HCT116 (cell line): ENCODE data around the gene ITPR2. TPM values are rescaled to one million over a fixed set of nuclear protein-coding genes. Genes with fewer than 3 reads are reported as not detected.

Experiments
- ATAC-seq: fragments of 200-7000 bp; cut with Tn5 transposase; 2 replicates; pipeline ENCODE4 v1.9.1; 2020; ENCODE audit warnings: mild to moderate bottlenecking, moderate library complexity
- BruUV-seq: library from RNA; stranded (reverse); fragments of 400-500 nt; replicated peaks from 2 replicates; lab custom pipeline; 2021; lab: Mats Ljungman, UMichigan
- CTCF ChIA-PET: fragments of 300-600 bp; sonication (Branson Sonifier 250); formaldehyde crosslinking; loops from one replicate; lab custom pipeline; 2021; ENCODE audit warnings: antibody characterized with exemption; lab: Charles Lee
- POLR2A ChIA-PET: fragments of 300-600, 350-600 bp; sonication (Branson Sonifier 250); formaldehyde crosslinking; loops from one replicate; lab custom pipeline; 2021; ENCODE audit warnings: antibody characterized with exemption; lab: Charles Lee
- RAD21 ChIA-PET, 2 experiments: fragments of 300-600 bp; sonication (Branson Sonifier 250); formaldehyde crosslinking; loops; one replicate each; lab custom pipeline; 2023; ENCODE audit warnings: low total read pairs in 2 of 2; ENCODE audit not compliant: uncharacterized antibody in 2 of 2, unreplicated experiment in 2 of 2, low non-redundant PET in 1 of 2; lab: Charles Lee
- DNase-seq: peaks from one replicate; pipeline ENCODE4 v3.0.0-alpha.2; 2010; ENCODE audit warnings: low read depth, low spot score
- H2AFZ ChIP-seq: fragments of 200-600 bp; shearing (Covaris generic), sonication (generic); 2 replicates; pipeline ENCODE4 v1.6.1; 2017; ENCODE audit warnings: low read depth, mixed run types, mixed read lengths, antibody characterized with exemption, low read length; ENCODE audit not compliant: poor library complexity, severe bottlenecking
- H3K27ac ChIP-seq: 2 replicates; pipeline ENCODE4 v1.5.1; 2012; ENCODE audit warnings: low read depth, low read length
- H3K27me3 ChIP-seq: fragments of 200-600 bp; sonication (generic); 2 replicates; pipeline ENCODE4 v1.6.1; 2016; ENCODE audit warnings: mixed run types, low read length, mixed read lengths; ENCODE audit not compliant: insufficient read depth
- H3K36me3 ChIP-seq, 2 experiments: fragments of 200-500 bp in 1 of 2; fragments of 200-600 bp in 1 of 2; sonication (Bioruptor generic) in 1 of 2; sonication (generic) in 1 of 2; 2 replicates each; pipeline versions ENCODE4 v1.5.1 to v1.6.1; 2014 to 2016; ENCODE audit warnings: low read length in 2 of 2, inconsistent platforms in 1 of 2, mixed read lengths in 1 of 2, mixed run types in 1 of 2; ENCODE audit not compliant: insufficient read depth in 2 of 2, control insufficient read depth in 1 of 2
- H3K4me1 ChIP-seq, 2 experiments: fragments of 200-600 bp in 1 of 2; sonication (generic) in 1 of 2; 2 replicates each; pipeline versions ENCODE4 v1.5.1 to v1.6.1; 2012 to 2017; ENCODE audit warnings: low read length in 2 of 2, inconsistent platforms in 1 of 2, mild to moderate bottlenecking in 1 of 2, mixed read lengths in 1 of 2, mixed run types in 1 of 2, moderate library complexity in 1 of 2; ENCODE audit not compliant: insufficient read depth in 2 of 2, control insufficient read depth in 1 of 2
- H3K4me2 ChIP-seq: fragments of 200-600 bp; sonication (generic); 2 replicates; pipeline ENCODE4 v1.6.1; 2017; ENCODE audit warnings: mixed run types, low read length, mixed read lengths
- H3K4me3 ChIP-seq, 2 experiments: fragments of 200-600 bp in 1 of 2; sonication (generic) in 1 of 2; replicated peaks in 1 of 2; 2 replicates each; pipeline ENCODE4 v1.5.1; 2011 to 2016; ENCODE audit warnings: low read length in 2 of 2, control low read depth in 1 of 2, low read depth in 1 of 2, mild to moderate bottlenecking in 1 of 2, mixed read lengths in 1 of 2, mixed run types in 1 of 2
- H3K79me2 ChIP-seq: fragments of 200-600 bp; sonication (generic); 2 replicates; pipeline ENCODE4 v1.6.1; 2017; ENCODE audit warnings: mild to moderate bottlenecking, mixed run types, low read length, moderate library complexity, mixed read lengths; ENCODE audit not compliant: insufficient read depth
- H3K9ac ChIP-seq: fragments of 200-600 bp; sonication (generic); 2 replicates; pipeline ENCODE4 v1.6.1; 2016; ENCODE audit warnings: low read length, mixed read lengths
- H3K9me2 ChIP-seq: fragments of 200-600 bp; sonication (generic), shearing (Covaris generic); 2 replicates; pipeline ENCODE4 v1.6.1; 2017; ENCODE audit warnings: mixed run types, mild to moderate bottlenecking, moderate library complexity; ENCODE audit not compliant: insufficient read depth
- H3K9me3 ChIP-seq, 2 experiments: fragments of 200-500 bp in 1 of 2; fragments of 200-600 bp in 1 of 2; sonication (Bioruptor generic) in 1 of 2; sonication (generic) in 1 of 2; 2 replicates each; pipeline ENCODE4 v1.6.1; 2014 to 2017; ENCODE audit warnings: low read length in 2 of 2, mixed read lengths in 2 of 2, inconsistent platforms in 1 of 2, low read depth in 1 of 2, mild to moderate bottlenecking in 1 of 2, mixed run types in 1 of 2, moderate library complexity in 1 of 2; ENCODE audit not compliant: control insufficient read depth in 1 of 2, insufficient read depth in 1 of 2
- H4K20me1 ChIP-seq: fragments of 200-600 bp; sonication (generic), shearing (Covaris generic); 2 replicates; pipeline ENCODE4 v1.6.1; 2017; ENCODE audit warnings: mixed run types, mild to moderate bottlenecking, moderate library complexity; ENCODE audit not compliant: insufficient read depth
- CBX3 ChIP-seq: IDR thresholded peaks from 2 replicates; pipeline ENCODE4 v1.6.1; 2012; ENCODE audit warnings: low read depth
- EGR1 ChIP-seq: IDR thresholded peaks from 2 replicates; pipeline ENCODE4 v1.6.1; 2012; ENCODE audit warnings: low read depth
- POLR2A ChIP-seq: IDR thresholded peaks from 2 replicates; pipeline ENCODE4 v1.7.0; 2011; ENCODE audit warnings: borderline replicate concordance; ENCODE audit not compliant: insufficient read depth, insufficient read length; ENCODE audit errors: extremely low read depth
- RAD21 ChIP-seq: IDR thresholded peaks from 2 replicates; pipeline ENCODE4 v1.6.1; 2012; ENCODE audit warnings: low read depth, mild to moderate bottlenecking
- SIN3A ChIP-seq: IDR thresholded peaks from 2 replicates; pipeline ENCODE4 v1.6.1; 2012; ENCODE audit warnings: low read depth
- SP1 ChIP-seq: IDR thresholded peaks from 2 replicates; pipeline ENCODE4 v1.6.1; 2012; ENCODE audit warnings: low read depth
- SRF ChIP-seq: IDR thresholded peaks from 2 replicates; pipeline ENCODE4 v1.6.1; 2012; ENCODE audit warnings: low read depth
- TCF7L2 ChIP-seq: IDR thresholded peaks from 2 replicates; pipeline ENCODE4 v1.7.0; 2011; ENCODE audit warnings: borderline replicate concordance, inconsistent platforms; ENCODE audit not compliant: insufficient read depth, insufficient read length; ENCODE audit errors: extremely low read depth
- ZFX ChIP-seq: fragments of 450-650 bp; IDR thresholded peaks from 2 replicates; pipeline ENCODE4 v1.6.1; 2017
- ZNF274 ChIP-seq: fragments of 200-500 bp; sonication (Bioruptor generic); IDR thresholded peaks from 2 replicates; pipeline ENCODE4 v1.6.1; 2014; ENCODE audit warnings: mild to moderate bottlenecking, low read depth, low read length, inconsistent platforms
- intact Hi-C: fragments of 100-400 bp; cut with micrococcal nuclease; formaldehyde crosslinking; loops from 2 replicates; pipeline ENCODE4 v1.10.0; 2022
- total RNA-seq: library from RNA; stranded (reverse); gene quantifications from one replicate; pipeline ENCODE4 v1.2.1, GENCODE V29; 2021; ENCODE audit not compliant: unreplicated experiment
- TF ChIP-seq, protein P1 (sequence below): IDR thresholded peaks from 2 replicates; pipeline ENCODE4 v1.6.1; 2012
- TF ChIP-seq, protein P2 (sequence below), 3 experiments: fragments of 200-600 bp in 1 of 3; sonication (generic) in 1 of 3; IDR thresholded peaks in 2 of 3; conservative IDR thresholded peaks in 1 of 3; 2 replicates each; pipeline ENCODE4 v1.5.1; 2012 to 2017; ENCODE audit warnings: low read depth in 2 of 3, low read length in 2 of 3, antibody characterized with exemption in 1 of 3, borderline replicate concordance in 1 of 3, control low read depth in 1 of 3, mild to moderate bottlenecking in 1 of 3, mixed read lengths in 1 of 3, mixed run types in 1 of 3, moderate library complexity in 1 of 3; ENCODE audit not compliant: insufficient read depth in 1 of 3
- TF ChIP-seq, protein P3 (sequence below): IDR thresholded peaks from 2 replicates; pipeline ENCODE4 v1.6.1; 2012; ENCODE audit warnings: low read depth
- TF ChIP-seq, protein P4 (sequence below): IDR thresholded peaks from 2 replicates; pipeline ENCODE4 v1.6.1; 2011; ENCODE audit warnings: mild to moderate bottlenecking, low read length, moderate library complexity; ENCODE audit not compliant: insufficient replicate concordance; ENCODE audit errors: extremely low read depth

ITPR2 gene
- total RNA-seq, 1 experiment from 2014 or later, result 6.5 TPM

DNA sequence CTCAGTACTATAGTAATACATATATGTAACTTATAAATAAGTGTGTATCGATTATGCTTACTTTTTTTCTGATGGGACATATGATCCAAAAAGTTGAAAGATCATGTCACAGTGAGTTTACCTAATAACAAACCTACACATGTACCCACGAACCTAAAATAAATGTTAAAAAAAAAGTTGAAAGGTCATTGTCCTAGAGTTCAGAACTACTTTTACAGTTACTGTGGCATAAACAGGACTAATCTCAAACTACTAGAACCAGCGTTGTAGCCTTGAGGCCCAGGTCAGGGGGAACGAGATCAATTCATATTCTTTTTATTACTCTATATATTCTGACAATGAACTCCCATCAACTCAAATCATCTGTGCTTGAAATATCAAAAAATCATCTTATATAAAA is 81.8 kb downstream of the ITPR2 start:
- no peak overlapping the region for H3K27ac ChIP-seq
- no peak overlapping the region for H2AFZ ChIP-seq
- no peaks in the 10 kb centered on the region for H3K79me2 ChIP-seq
- BruUV-seq, result no TSS peak
- no peaks in the 10 kb centered on the region for H3K9me2 ChIP-seq
- CTCF ChIA-PET, result no interaction called here
- POLR2A ChIA-PET, result no interaction called here
- no peaks in the 10 kb centered on the region for H3K27me3 ChIP-seq
- intact Hi-C loops, result no loop called here
- no peaks in the 10 kb centered on the region for H4K20me1 ChIP-seq
- no peak overlapping the region for H3K9ac ChIP-seq
- peaks cover 4 to 24% of the 10 kb centered on the region in 2 experiments; a peak in 2 of 4 replicates for H3K4me1 ChIP-seq
- no peaks in the 10 kb centered on the region for H3K9me3 ChIP-seq
- no peak for TF ChIP-seq SRF
- TF ChIP-seq SIN3A, result no peak
- TF ChIP-seq SP1, result no peak
- TF ChIP-seq ZFX, result no peak
- no peak for TF ChIP-seq POLR2A
- TF ChIP-seq RAD21, result no peak
- no peak for TF ChIP-seq TCF7L2
- TF ChIP-seq, protein P1, sequence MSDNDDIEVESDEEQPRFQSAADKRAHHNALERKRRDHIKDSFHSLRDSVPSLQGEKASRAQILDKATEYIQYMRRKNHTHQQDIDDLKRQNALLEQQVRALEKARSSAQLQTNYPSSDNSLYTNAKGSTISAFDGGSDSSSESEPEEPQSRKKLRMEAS, result no peak
- TF ChIP-seq EGR1, result no peak
- TF ChIP-seq, protein P2, sequence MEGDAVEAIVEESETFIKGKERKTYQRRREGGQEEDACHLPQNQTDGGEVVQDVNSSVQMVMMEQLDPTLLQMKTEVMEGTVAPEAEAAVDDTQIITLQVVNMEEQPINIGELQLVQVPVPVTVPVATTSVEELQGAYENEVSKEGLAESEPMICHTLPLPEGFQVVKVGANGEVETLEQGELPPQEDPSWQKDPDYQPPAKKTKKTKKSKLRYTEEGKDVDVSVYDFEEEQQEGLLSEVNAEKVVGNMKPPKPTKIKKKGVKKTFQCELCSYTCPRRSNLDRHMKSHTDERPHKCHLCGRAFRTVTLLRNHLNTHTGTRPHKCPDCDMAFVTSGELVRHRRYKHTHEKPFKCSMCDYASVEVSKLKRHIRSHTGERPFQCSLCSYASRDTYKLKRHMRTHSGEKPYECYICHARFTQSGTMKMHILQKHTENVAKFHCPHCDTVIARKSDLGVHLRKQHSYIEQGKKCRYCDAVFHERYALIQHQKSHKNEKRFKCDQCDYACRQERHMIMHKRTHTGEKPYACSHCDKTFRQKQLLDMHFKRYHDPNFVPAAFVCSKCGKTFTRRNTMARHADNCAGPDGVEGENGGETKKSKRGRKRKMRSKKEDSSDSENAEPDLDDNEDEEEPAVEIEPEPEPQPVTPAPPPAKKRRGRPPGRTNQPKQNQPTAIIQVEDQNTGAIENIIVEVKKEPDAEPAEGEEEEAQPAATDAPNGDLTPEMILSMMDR (IDR thresholded peaks at IDR 0.05 in 2 of 3, conservative IDR thresholded peaks at IDR 0.05 in 1 of 3; ENCODE audit: borderline replicate concordance in 1 of 3, insufficient read depth in 1 of 3, low read depth in 2 of 3, low read length in 2 of 3), result no peak
- TF ChIP-seq, protein P3, sequence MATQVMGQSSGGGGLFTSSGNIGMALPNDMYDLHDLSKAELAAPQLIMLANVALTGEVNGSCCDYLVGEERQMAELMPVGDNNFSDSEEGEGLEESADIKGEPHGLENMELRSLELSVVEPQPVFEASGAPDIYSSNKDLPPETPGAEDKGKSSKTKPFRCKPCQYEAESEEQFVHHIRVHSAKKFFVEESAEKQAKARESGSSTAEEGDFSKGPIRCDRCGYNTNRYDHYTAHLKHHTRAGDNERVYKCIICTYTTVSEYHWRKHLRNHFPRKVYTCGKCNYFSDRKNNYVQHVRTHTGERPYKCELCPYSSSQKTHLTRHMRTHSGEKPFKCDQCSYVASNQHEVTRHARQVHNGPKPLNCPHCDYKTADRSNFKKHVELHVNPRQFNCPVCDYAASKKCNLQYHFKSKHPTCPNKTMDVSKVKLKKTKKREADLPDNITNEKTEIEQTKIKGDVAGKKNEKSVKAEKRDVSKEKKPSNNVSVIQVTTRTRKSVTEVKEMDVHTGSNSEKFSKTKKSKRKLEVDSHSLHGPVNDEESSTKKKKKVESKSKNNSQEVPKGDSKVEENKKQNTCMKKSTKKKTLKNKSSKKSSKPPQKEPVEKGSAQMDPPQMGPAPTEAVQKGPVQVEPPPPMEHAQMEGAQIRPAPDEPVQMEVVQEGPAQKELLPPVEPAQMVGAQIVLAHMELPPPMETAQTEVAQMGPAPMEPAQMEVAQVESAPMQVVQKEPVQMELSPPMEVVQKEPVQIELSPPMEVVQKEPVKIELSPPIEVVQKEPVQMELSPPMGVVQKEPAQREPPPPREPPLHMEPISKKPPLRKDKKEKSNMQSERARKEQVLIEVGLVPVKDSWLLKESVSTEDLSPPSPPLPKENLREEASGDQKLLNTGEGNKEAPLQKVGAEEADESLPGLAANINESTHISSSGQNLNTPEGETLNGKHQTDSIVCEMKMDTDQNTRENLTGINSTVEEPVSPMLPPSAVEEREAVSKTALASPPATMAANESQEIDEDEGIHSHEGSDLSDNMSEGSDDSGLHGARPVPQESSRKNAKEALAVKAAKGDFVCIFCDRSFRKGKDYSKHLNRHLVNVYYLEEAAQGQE, result no peak
- no peak for TF ChIP-seq CBX3
- TF ChIP-seq, protein P4, sequence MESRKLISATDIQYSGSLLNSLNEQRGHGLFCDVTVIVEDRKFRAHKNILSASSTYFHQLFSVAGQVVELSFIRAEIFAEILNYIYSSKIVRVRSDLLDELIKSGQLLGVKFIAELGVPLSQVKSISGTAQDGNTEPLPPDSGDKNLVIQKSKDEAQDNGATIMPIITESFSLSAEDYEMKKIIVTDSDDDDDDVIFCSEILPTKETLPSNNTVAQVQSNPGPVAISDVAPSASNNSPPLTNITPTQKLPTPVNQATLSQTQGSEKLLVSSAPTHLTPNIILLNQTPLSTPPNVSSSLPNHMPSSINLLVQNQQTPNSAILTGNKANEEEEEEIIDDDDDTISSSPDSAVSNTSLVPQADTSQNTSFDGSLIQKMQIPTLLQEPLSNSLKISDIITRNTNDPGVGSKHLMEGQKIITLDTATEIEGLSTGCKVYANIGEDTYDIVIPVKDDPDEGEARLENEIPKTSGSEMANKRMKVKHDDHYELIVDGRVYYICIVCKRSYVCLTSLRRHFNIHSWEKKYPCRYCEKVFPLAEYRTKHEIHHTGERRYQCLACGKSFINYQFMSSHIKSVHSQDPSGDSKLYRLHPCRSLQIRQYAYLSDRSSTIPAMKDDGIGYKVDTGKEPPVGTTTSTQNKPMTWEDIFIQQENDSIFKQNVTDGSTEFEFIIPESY, result no peak
- no peak for TF ChIP-seq ZNF274
- H3K36me3 ChIP-seq, result no peaks in the 10 kb centered on the region
- no peak overlapping the region for H3K4me2 ChIP-seq
- ATAC-seq (no peak), DNase-seq (no peak)
- H3K4me3 ChIP-seq, result no peak overlapping the region
- RAD21 ChIA-PET, result no interaction called here
